K562 (cell line): ENCODE data around the gene PIK3R5. TPM values are rescaled to one million over a fixed set of nuclear protein-coding genes. Genes with fewer than 3 reads are reported as not detected.

ENCODE experiments used
- ATAC-seq: fragments of 200-7000 bp; cut with Tn5 transposase; 3 replicates; pipeline ENCODE4 v1.9.1; 2020; ENCODE audit warnings: moderate library complexity
- BruUV-seq: library from RNA; stranded (reverse); fragments of 400-500 nt; replicated peaks from 2 replicates; lab custom pipeline; 2021; lab: Mats Ljungman, UMichigan
- CTCF ChIA-PET: fragments of 300-600 bp; formaldehyde crosslinking; extraction: SDS; loops from one replicate; lab custom pipeline; 2021; ENCODE audit warnings: low intra/inter-chr PET ratio; lab: Yijun Ruan, JAX
- POLR2A ChIA-PET: fragments of 300-600, 350-650 bp; sonication (Branson Sonifier 250); formaldehyde crosslinking; extraction: SDS; loops from one replicate; lab custom pipeline; 2021; ENCODE audit warnings: antibody characterized with exemption, inconsistent platforms; lab: Yijun Ruan, JAX
- DNase-seq, 4 experiments: peaks; one replicate each; pipeline versions ENCODE4 v3.0.0 to v3.0.0-alpha.2; 2011 to 2018; ENCODE audit warnings: low spot score in 3 of 4, mixed read lengths in 3 of 4; ENCODE audit errors: extremely low read depth in 1 of 4
- FAIRE-seq: peaks from 2 replicates; lab custom pipeline; 2011; peaks lifted over from hg19 to GRCh38; lab: Jason Lieb, UNC
- H2AFZ ChIP-seq: 2 replicates; pipeline ENCODE4 v1.6.0; 2011; ENCODE audit warnings: low read depth, low read length, control low read depth, inconsistent platforms
- H3K27ac ChIP-seq: fragments of 200-600 bp; 3 replicates; pipeline ENCODE4 v1.8.0; 2011; ENCODE audit warnings: low read depth, mild to moderate bottlenecking, control low read depth, inconsistent platforms, low read length, moderate library complexity, mixed read lengths; ENCODE audit errors: extremely low read depth
- H3K27me3 ChIP-seq, 2 experiments: fragments of 300-600 bp in 1 of 2; 2 replicates in 1 of 2; 3 replicates in 1 of 2; pipeline versions ENCODE4 v1.6.0 to v1.8.0; 2011; ENCODE audit warnings: inconsistent platforms in 2 of 2, low read length in 2 of 2, mild to moderate bottlenecking in 1 of 2, mixed read lengths in 1 of 2, moderate library complexity in 1 of 2; ENCODE audit not compliant: control insufficient read depth in 2 of 2, insufficient read depth in 2 of 2
- H3K36me3 ChIP-seq: fragments of 300-600 bp; 3 replicates; pipeline ENCODE4 v1.8.0; 2011; ENCODE audit warnings: mild to moderate bottlenecking, low read length, inconsistent platforms; ENCODE audit not compliant: control insufficient read depth, insufficient read depth
- H3K4me1 ChIP-seq, 2 experiments: fragments of 200-600 bp in 1 of 2; replicated peaks in 1 of 2; 2 replicates in 1 of 2; 3 replicates in 1 of 2; pipeline versions ENCODE4 v1.5.1 to v1.8.0; 2011; ENCODE audit warnings: inconsistent platforms in 2 of 2, low read length in 2 of 2, mild to moderate bottlenecking in 1 of 2, mixed read lengths in 1 of 2, moderate library complexity in 1 of 2; ENCODE audit not compliant: control insufficient read depth in 2 of 2, insufficient read depth in 2 of 2
- H3K4me2 ChIP-seq: 2 replicates; pipeline ENCODE4 v1.6.1; 2011; ENCODE audit warnings: low read length, control low read depth, inconsistent platforms, mixed read lengths; ENCODE audit not compliant: insufficient read depth
- H3K4me3 ChIP-seq: fragments of 200-600 bp; sonication (generic), shearing (Covaris generic); 2 replicates; pipeline ENCODE4 v1.5.1; 2016; ENCODE audit warnings: control low read depth, inconsistent platforms
- H3K79me2 ChIP-seq: fragments of 200-600 bp; 3 replicates; pipeline ENCODE4 v1.8.0; 2011; ENCODE audit warnings: low read length, inconsistent platforms; ENCODE audit not compliant: control insufficient read depth, insufficient read depth
- H3K9ac ChIP-seq, 2 experiments: 2 replicates each; pipeline versions ENCODE4 v1.6.0 to v1.6.1; 2011; ENCODE audit warnings: low read depth in 2 of 2, low read length in 2 of 2, control low read depth in 1 of 2, inconsistent platforms in 1 of 2, mild to moderate bottlenecking in 1 of 2, mixed read lengths in 1 of 2; ENCODE audit not compliant: insufficient read depth in 1 of 2
- H3K9me1 ChIP-seq: one replicate; pipeline ENCODE4 v1.6.0; 2011; ENCODE audit warnings: inconsistent platforms, mild to moderate bottlenecking, low read length, moderate library complexity; ENCODE audit not compliant: control insufficient read depth, insufficient read depth
- H3K9me3 ChIP-seq: replicated peaks from 2 replicates; pipeline ENCODE4 v1.5.1; 2011; ENCODE audit warnings: low read depth, low read length, inconsistent platforms; ENCODE audit not compliant: control insufficient read depth, insufficient read depth
- H4K20me1 ChIP-seq: replicated peaks from 2 replicates; pipeline ENCODE4 v1.6.1; 2011; ENCODE audit warnings: low read length, inconsistent platforms, mixed read lengths; ENCODE audit not compliant: control insufficient read depth, insufficient read depth
- BCL6 ChIP-seq: fragments of 250-450 bp; sonication (Bioruptor Pico); IDR thresholded peaks from 2 replicates; pipeline ENCODE4 v1.4.0; 2020
- NFATC3 ChIP-seq: fragments of 450-650 bp; IDR thresholded peaks from 2 replicates; pipeline ENCODE4 v1.6.1; 2017; ENCODE audit warnings: mild to moderate bottlenecking
- RBM39 ChIP-seq: fragments of 200-400 bp; formaldehyde crosslinking; optimal IDR thresholded peaks from 2 replicates; pipeline ENCODE3; 2018; ENCODE audit warnings: low read depth, low read length
- SMAD2 ChIP-seq: fragments of 150-350 bp; IDR thresholded peaks from 2 replicates; pipeline ENCODE4 v1.6.1; 2014; ENCODE audit warnings: low read depth, mild to moderate bottlenecking, low read length
- TCF3 ChIP-seq: sonication (generic); formaldehyde crosslinking; IDR thresholded peaks from 2 replicates; pipeline ENCODE4 v1.4.0; 2020; ENCODE audit warnings: mild to moderate bottlenecking, missing genetic modification reagents
- TEAD4 ChIP-seq, 2 experiments: sonication (generic) in 1 of 2; formaldehyde crosslinking in 1 of 2; IDR thresholded peaks; 2 replicates each; pipeline versions ENCODE4 v1.6.1 to v1.8.0; 2012 to 2022; ENCODE audit warnings: borderline replicate concordance in 1 of 2, inconsistent platforms in 1 of 2, low read length in 1 of 2, mild to moderate bottlenecking in 1 of 2, missing genetic modification reagents in 1 of 2
- ZNF586 ChIP-seq: fragments of 450-650 bp; formaldehyde crosslinking; conservative IDR thresholded peaks from 2 replicates; pipeline ENCODE4 v1.4.0; 2020; ENCODE audit warnings: mild to moderate bottlenecking, moderate library complexity
- ZNF696 ChIP-seq: fragments of 250-450 bp; sonication (Bioruptor Pico); conservative IDR thresholded peaks from 2 replicates; pipeline ENCODE4 v1.4.0; 2020; ENCODE audit warnings: mild to moderate bottlenecking, moderate library complexity
- WGBS: fragments of 100-300 bp; shearing (Covaris generic); methylation state at CpG from one replicate; pipeline ENCODE4 v1.1.6; 2016; ENCODE audit warnings: low coverage, mixed read lengths; ENCODE audit not compliant: insufficient coverage; ENCODE audit errors: missing lambda C conversion rate; 5-methylcytosine and 5-hydroxymethylcytosine counted together
- in situ Hi-C: fragments of 300-500 bp; cut with MboI; formaldehyde crosslinking; loops from 4 replicates; pipeline ENCODE4 v1.15.0; 2018; ENCODE audit warnings: inconsistent platforms, mixed read lengths
- intact Hi-C: fragments of 100-400 bp; cut with micrococcal nuclease; formaldehyde crosslinking; loops from 2 replicates; pipeline ENCODE4 v1.14.2; 2022
- polyA plus RNA-seq, 8 experiments: library from polyadenylated mRNA; depleted of rRNA in 4 of 8; stranded (reverse) in 5 of 8; unstranded in 3 of 8; fragments of >200 nt; fragmentation: Nextera tagmentation in 2 of 8; fragmentation: Illumina TruSeq in 1 of 8; extraction: Ambion mirVana in 2 of 8; extraction: Trizol in 1 of 8; gene quantifications; 2 replicates each; pipeline versions ENCODE4 v1.2.1 to v1.2.3, GENCODE V29; 2011 to 2014; ENCODE audit warnings: inconsistent platforms in 1 of 8, missing spikeins in 1 of 8
- total RNA-seq, 7 experiments: library from RNA; depleted of rRNA in 6 of 7; stranded (reverse); fragments of >200 nt in 6 of 7; fragmentation: Illumina TruSeq in 2 of 7; extraction: Trizol in 2 of 7; gene quantifications; 2 replicates each; pipeline versions ENCODE4 v1.2.1 to v1.2.3, GENCODE V29; 2011 to 2021; ENCODE audit warnings: low replicate concordance in 1 of 7

PIK3R5 gene
- total and polyA plus RNA-seq, 9 of the 15 experiments (the other 6 are each of a cell fraction or from before 2014, with no cell fraction given), result 0.01 to 0.38 TPM; not detected in 7

DNA sequence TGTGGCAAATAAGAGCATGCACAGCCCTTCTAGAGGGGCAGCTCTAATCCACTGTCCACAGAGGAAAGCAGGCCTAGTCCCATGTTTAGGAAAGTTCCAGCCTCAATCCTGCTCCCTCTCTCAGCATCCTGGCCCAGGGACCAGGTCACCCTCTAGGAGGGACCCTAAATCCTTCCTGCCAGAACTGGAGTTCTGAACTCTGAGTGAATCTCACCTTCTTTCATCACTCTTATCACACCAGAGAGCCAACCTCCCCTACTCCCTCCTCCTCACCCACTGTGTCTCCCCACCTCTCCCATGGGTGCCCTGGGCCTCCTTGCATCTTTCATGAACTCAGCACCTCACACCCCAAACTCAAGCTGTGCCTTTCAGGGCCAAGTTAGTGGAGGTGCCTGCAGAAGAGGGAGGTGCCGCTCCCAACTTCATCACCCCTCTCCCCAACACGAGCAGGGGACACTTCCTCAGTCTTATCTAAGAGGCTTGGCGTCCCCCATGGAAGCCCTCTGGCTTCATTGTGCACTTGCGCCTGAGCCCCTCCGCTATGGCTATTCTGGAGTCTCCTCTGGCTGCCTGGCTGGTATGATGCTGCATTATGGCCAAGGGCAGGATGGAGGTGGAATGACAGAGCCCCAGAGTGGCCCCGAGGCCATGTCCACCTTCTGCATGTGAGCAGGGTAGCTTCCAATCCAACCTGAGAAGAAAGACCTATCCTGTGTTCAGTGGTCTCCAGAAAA is 129.7 kb downstream of the PIK3R5 start:
- no peak overlapping the region for H3K4me3 ChIP-seq
- H3K27me3 ChIP-seq, result peaks cover 3 to 22% of the 10 kb centered on the region in 2 experiments; a peak in 3 of 5 replicates
- FAIRE-seq (no peak), DNase-seq (no peak), ATAC-seq (no peak)
- H3K9me3 ChIP-seq, result no peaks in the 10 kb centered on the region
- CTCF ChIA-PET, result no interaction called here
- BruUV-seq, result no TSS peak
- H3K36me3 ChIP-seq, result no peaks in the 10 kb centered on the region
- no peaks in the 10 kb centered on the region for H4K20me1 ChIP-seq
- no peak overlapping the region for H2AFZ ChIP-seq
- H3K27ac ChIP-seq, result no peak overlapping the region
- in situ Hi-C loops (no loop called here), intact Hi-C loops (no loop called here)
- WGBS, result 0% methylated on average over 5 of the region's 6 CpGs
- no peaks in the 10 kb centered on the region for H3K79me2 ChIP-seq
- no peak overlapping the region for H3K4me2 ChIP-seq
- H3K9ac ChIP-seq, result no peak overlapping the region
- POLR2A ChIA-PET, result no interaction called here
- no peaks in the 10 kb centered on the region for H3K9me1 ChIP-seq
- TF ChIP-seq BCL6 (no peak), RBM39 (no peak), TEAD4 (IDR thresholded peaks at IDR 0.05; ENCODE audit: low read length) (no peak), TEAD4 (CRISPR knock-in tag; IDR thresholded peaks at IDR 0.05; ENCODE audit: borderline replicate concordance) (no peak), ZNF586 (CRISPR knock-in tag) (no peak), SMAD2 (no peak), NFATC3 (no peak), TCF3 (CRISPR knock-in tag) (no peak), ZNF696 (CRISPR knock-in tag) (no peak)
- peaks cover 0 to 7% of the 10 kb centered on the region in 2 experiments; a peak in 2 of 5 replicates for H3K4me1 ChIP-seq
